HG03342 (cell line): ENCODE data around the gene EXOC1L.

Source experiments
- ATAC-seq: cut with Tn5 transposase; IDR thresholded peaks from one replicate; pipeline ENCODE4 v1.9.1; 2021; ENCODE audit warnings: mild to moderate bottlenecking, moderate library complexity; ENCODE audit not compliant: unreplicated experiment

Gene EXOC1L

DNA sequence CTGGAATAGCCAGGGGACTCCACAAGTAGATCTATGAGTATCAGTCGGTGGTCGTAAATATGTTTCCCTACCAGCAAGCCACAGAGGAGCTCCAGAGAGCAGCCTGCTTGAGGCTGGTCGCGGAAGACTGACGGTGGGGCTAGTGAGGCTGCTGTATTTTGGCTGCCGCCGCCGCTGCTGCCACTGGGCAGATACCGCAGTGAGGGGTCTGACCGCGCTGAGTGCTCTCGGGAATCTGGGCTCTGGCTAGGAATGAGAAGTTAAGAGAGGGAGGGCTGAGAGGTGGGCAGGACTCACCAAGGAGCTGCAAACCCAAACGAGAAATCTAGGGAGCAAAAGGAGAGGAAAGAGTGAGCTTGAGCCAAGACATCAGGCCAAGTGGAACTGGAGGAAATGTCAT lies at the start of gene EXOC1L:
TSS of gene EXOC1L (plus strand) at position 157 of the 400 bp plus-strand sequence. CDS start at position 394, 237 bp downstream.
- no peak for ATAC-seq

- ATAC-seq: no peak
These were observed 48.9 kb upstream of the EXOC1L start for GRCh38 chr4:55770662-55771061.

GRCh38 chr4:55781341-55781740 lies 38.2 kb upstream of the EXOC1L start:
- no peak for ATAC-seq

GRCh38 chr4:55781812-55782211 lies 37.8 kb upstream of the EXOC1L start:
- no peak for ATAC-seq

DNA sequence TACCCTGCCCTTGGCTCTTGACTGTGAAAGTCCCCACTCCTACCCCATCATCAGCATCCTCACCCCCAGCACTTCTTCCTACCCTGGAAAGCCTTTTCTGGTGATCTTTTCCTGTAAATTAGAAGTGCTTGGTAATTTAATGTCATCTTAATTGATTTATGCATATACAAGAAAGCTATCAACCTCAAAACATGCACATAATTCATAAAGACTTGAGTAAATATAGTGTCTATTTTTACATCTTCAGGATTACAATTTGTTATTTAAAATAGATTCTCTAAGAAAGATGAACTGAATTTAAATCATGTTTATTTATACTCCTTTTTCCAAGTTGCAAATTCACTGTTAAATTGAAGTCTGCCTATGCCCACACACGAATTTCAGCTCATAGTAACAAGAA lies 36.0 kb upstream of the EXOC1L start:
- ATAC-seq: no peak

DNA sequence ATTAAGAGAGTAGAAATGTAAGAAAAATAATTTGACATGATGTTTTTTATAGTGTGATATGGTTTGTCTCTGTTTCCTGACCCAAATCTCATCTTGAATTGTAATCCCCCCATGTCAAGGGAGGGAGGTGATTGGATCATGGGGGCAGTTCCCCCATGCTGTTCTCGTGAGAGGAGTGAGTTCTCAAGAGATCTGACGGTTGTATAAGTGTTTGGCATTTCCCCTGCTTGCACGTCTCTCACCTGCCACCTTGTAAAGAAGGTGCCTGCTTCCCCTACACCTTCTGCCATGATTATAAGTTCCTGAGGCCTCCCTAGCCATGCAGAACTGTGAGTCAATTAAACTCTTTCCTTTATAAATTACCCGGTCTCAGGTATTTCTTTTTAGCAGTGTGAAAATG lies 34.8 kb upstream of the EXOC1L start:
- no peak for ATAC-seq

GRCh38 chr4:55791666-55792065 lies 27.9 kb upstream of the EXOC1L start:
- ATAC-seq: no peak

DNA sequence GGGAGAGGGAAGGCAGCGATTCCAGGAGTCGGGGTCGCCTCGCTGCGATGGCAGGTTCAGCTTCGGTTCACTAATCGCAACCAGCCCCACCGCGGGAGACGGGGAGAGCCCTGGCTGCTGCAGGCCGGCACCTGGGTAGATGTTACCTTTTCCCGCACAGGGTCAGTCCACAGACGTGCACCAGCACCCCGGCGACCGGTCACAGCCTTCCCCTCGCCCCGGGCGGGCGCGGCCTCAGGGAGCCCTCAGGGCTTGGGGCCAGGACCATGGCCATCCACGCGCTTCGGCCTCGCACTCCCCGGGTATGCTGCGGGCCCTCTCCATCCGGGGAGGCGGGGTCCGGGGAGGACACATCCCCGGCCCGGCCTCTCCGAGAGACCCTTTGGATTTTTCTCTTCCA lies 26.1 kb upstream of the EXOC1L start:
- ATAC-seq: no peak

DNA sequence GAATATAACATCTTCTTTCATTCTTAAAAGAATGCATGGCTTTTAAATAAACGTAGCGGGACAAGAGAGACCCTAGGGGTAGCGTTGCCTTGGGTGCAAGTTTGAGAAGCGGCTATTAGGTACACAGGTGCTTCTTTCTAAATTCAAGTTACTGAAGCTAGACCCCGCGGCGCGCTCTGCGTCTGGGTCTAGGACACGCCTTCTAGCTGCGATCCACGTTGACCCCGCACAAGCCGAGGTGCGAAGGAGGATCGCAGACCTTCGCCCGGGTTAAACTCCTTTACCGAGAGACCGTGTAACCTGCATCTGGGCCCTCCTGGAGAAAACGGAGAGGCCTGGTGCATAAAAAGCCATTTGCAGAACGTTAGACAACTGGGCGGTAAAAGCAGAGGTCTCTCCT lies 25.5 kb upstream of the EXOC1L start:
- ATAC-seq: no peak

- no peak for ATAC-seq
These were observed 24.2 kb upstream of the EXOC1L start for GRCh38 chr4:55795341-55795740.

GRCh38 chr4:55801498-55801897 lies 18.1 kb upstream of the EXOC1L start:
- ATAC-seq: no peak

GRCh38 chr4:55807556-55807955 lies 12.0 kb upstream of the EXOC1L start:
- ATAC-seq: no peak

DNA sequence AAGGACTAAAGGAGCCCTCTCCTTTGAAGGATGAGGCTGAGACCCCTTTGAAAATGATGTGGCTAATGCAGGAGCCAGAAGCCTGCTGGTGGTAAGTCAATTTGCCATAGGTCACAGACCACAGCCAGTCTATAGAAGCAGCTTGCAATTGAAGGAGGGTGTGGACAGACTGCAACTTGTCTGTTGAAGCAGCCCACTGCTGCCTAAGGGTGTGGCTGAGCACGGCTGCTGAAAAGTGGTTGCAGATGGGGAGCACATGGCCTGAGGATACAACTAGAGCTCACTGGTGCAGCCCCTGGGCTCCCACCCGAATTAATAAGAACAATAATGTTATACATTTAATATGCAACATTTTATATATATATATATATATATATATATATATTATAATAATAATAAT lies 11.4 kb upstream of the EXOC1L start:
- ATAC-seq: no peak

GRCh38 chr4:55808632-55809031 lies 11.0 kb upstream of the EXOC1L start:
- no peak for ATAC-seq

GRCh38 chr4:55817691-55818090 lies 1.9 kb upstream of the EXOC1L start:
- no peak for ATAC-seq

DNA sequence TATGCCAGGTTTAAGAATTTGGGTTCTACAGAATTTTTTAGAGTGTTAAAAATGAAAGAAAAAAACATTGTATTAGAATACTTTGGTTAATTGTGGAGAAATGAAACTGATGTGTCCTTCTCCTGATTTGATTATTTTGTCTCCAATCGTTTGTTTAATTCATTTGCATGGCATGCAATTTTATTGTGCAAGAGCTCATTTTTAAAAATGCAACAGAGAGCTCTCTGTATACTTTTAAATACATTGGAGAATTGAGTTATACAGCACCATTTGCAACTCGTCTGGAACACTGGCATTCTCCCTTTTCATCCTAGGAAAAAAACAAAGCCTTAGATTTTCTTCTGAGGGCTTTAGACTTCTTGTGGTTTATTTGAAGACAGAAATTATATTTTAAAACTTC lies 689 bp downstream of the EXOC1L start:
- ATAC-seq: no peak

GRCh38 chr4:55822329-55822728 lies 2.7 kb downstream of the EXOC1L start:
- no peak for ATAC-seq

DNA sequence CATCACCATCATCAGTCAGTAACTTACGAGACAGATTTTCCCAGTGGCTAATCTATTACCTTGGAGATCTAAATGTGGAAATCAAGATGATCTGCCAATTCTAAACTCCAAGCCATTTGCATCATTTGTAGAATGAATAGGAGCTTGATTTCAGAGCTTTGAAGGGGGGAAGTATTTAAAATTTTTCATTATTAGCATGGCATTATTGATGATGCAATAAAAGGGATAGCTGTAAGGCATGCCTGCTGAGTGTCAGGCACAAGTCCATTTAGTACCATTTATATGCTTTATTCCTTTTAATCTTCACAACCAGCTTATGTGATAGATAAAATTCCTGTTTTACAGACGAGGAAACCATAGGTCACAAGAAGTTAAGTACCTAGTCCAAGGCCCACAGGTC lies 5.3 kb downstream of the EXOC1L start:
- ATAC-seq: no peak

- no peak for ATAC-seq
These were observed 7.4 kb downstream of the EXOC1L start for GRCh38 chr4:55826986-55827385.

- no peak for ATAC-seq
These were observed 8.0 kb downstream of the EXOC1L start for GRCh38 chr4:55827582-55827981.

- ATAC-seq: no peak
These were observed 10.5 kb downstream of the EXOC1L start for GRCh38 chr4:55830048-55830447.

DNA sequence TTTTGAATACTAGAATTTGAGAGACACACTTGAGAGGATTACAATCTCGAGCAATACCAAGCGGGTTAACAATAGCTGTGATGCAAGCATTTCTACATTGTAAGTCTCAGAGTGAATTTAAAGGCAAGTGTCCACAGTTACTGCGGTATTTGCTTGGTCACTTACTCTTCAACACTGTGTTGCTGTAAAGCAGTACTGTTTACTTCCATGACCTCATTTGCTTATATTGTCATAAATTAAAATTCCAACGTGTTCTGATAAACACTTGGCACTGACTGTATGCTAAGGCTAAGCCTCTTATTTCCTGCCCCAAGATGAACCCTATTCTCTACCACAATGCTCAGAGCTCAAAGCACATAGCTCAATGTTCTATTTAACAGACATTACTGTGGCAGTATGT lies 11.1 kb downstream of the EXOC1L start:
- ATAC-seq: no peak

- no peak for ATAC-seq
These were observed 14.7 kb downstream of the EXOC1L start for GRCh38 chr4:55834086-55834795.
